Adrenal gland (tissue), 5 donors: Measurements from ENCODE around the gene WDR5.

Experiments
- POLR2A ChIP-seq, 2 donors: fragments of 450-650 bp; IDR thresholded peaks; one replicate each; pipeline ENCODE4 v1.6.1; 2017; ENCODE audit warnings: antibody characterized with exemption in 2 of 2, mild to moderate bottlenecking in 2 of 2, moderate library complexity in 1 of 2
- TF ChIP-seq, protein P1 (sequence below), 6 experiments: fragments of 450-650 bp in 4 of 6; fragments of 200-600 bp in 2 of 6; sonication (generic) in 1 of 6; IDR thresholded peaks; 1 replicate in 5 of 6; 2 replicates in 1 of 6; pipeline versions ENCODE4 v1.5.1 to v1.8.0; 2016 to 2021; ENCODE audit warnings: antibody characterized with exemption in 6 of 6, mild to moderate bottlenecking in 2 of 6, moderate library complexity in 1 of 6
- donor health status: DM: no; HTN: no; CAD: no.

DNA sequence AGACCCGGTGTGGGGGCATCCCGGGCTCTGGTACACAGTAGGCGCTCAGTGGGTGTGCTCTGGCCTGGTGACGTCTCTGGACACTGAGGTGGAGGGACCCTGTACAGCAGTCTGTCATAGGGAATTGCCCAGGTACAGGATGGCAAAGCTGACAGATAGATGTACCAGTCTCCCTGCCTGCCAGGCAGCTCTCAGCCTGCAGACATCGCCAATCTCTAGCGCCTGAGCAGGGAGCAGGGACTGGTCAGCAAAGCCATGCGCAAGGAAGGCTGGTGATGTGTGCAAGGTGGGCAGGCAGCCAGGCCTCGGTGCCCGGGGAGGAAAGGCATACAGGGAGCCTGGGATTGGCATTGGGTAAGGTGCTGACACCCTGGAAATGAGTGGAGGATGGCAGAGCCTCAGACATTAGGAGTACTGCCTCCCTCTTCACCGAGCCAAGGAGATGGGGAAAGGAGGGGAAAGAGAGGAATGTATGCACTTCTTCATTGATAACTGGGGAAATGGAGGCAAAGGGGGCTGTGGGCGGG is 34.2 kb upstream of the WDR5 start:
- TF ChIP-seq, protein P1, sequence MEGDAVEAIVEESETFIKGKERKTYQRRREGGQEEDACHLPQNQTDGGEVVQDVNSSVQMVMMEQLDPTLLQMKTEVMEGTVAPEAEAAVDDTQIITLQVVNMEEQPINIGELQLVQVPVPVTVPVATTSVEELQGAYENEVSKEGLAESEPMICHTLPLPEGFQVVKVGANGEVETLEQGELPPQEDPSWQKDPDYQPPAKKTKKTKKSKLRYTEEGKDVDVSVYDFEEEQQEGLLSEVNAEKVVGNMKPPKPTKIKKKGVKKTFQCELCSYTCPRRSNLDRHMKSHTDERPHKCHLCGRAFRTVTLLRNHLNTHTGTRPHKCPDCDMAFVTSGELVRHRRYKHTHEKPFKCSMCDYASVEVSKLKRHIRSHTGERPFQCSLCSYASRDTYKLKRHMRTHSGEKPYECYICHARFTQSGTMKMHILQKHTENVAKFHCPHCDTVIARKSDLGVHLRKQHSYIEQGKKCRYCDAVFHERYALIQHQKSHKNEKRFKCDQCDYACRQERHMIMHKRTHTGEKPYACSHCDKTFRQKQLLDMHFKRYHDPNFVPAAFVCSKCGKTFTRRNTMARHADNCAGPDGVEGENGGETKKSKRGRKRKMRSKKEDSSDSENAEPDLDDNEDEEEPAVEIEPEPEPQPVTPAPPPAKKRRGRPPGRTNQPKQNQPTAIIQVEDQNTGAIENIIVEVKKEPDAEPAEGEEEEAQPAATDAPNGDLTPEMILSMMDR (IDR thresholded peaks at IDR 0.05): no peak
- no peak for TF ChIP-seq POLR2A (IDR thresholded peaks at IDR 0.05)
